Stimulated activated CD4-positive, alpha-beta T cell treated with anti-CD3 and anti-CD28 coated beads, Interleukin-12 subunit alpha, Interleukin-12 subunit beta, amount 100 ng/mL, for 48 hours (primary cell): ENCODE results near the gene RAB8A.

Experiments used
- DNase-seq, 3 donors: peaks; one replicate each; pipeline ENCODE4 v3.0.0-alpha.2; 2020; ENCODE audit warnings: low read depth in 2 of 3, low spot score in 1 of 3

The RAB8A gene

DNA sequence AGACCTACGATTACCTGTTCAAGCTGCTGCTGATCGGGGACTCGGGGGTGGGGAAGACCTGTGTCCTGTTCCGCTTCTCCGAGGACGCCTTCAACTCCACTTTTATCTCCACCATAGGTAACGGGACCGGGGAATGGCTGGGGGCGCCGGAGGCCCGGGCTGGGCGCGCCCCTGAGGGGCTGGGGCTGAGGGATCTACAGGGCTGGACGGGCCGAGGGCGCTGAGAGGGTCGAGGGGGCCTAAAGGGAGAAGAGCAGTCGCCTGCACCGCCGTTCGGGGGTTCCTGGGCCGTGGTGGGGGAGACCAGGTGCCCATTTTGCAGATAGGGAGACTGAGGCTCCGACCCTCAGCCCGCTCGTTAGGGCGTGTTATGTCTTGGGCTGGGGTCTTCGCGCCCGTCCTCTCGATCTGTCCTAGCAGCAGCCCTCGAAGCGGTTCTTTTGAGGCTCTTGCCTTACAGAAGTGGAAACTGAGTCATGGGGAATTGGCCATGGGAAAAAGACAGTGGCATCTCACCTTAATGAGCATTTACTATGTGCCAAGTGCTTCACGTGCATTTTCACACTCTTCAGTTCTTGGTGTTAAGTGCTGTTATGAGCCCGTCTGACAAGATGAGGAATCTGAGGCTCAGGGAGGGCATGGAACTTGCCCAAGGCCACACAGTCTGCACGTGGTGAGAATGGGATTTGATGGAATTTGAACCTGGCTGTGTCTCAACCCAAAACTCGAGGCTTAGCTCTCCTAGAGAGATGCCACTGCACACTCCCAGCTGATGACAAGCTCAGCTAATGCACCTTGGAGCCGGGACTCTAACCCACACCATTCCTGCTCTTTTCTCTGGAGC lies 442 bp downstream of the RAB8A start:
- no peak for DNase-seq

DNA sequence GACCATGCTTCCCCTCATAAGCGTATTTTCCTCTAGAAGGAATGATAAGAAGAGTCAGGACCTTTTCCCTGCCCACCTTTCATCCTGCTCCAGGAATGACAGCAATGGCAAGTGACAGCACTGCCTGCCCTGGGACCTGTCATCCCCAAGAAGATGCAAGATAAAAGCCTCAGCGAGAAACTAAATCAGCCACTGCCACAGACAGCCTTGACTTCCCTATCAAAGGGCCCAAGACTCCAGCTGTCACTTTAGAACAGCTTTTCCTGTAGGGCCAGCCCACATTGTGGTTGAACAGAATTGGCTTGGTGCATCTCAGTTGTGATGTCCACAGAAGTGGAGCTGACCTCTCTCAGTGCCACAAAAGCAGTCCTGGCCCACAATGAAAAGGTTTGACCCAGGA lies 1.1 kb downstream of the RAB8A start:
- DNase-seq, result no peak

DNA sequence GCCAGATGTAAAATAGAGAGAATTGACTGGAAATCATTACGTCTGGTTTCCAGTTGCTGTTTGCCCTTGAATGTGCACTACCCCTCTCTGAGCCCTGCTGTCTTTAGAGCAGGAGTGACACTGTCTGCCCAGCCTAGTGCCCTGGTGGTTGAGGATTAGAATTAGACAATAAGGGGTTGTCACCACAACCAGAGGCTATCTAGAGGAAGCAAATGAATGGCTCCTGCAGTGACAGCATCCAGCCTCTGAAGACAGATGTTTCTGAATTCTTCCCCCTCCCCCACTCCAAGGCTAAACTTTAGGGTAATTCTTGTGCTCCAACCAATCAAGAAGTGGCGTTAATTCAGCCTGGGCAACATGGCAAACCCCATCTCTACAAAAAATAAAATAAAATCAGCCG lies 2.0 kb downstream of the RAB8A start:
- no peak for DNase-seq

DNA sequence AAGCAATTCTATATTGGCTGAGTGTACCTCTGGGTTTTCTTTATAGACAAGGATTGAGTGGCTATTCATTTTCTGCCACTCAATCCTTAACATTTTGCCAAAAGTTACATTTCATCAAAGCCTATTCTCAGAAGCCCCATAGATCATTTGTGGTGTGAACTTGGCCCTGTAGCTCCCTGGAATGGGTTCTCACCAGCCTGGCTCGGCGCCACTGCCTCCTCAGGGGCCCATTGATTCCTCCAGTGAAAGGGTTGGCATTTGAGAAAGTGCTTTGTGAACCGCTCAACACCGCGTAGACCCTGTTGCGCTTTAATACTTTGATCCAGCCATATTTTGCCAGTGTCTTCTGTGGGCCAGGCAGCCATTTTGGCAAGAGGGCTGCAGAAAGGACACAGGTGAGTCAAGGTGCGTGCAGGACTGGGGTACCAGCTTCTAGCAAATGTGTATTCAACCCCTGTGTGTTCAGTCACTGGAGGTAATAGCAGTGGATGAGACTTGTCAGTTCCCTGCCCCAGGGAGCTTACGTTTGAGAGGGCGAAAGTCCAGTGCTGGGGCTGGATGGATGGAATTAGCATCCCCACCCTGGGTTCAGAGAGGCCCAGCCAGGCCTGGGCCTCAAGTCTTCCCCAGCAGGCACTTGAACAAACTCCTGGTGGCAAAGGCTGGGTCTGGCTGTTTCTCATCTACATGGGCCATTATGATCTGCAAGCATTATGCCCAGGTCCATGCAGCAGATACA lies 3.8 kb downstream of the RAB8A start:
- no peak for DNase-seq

DNA sequence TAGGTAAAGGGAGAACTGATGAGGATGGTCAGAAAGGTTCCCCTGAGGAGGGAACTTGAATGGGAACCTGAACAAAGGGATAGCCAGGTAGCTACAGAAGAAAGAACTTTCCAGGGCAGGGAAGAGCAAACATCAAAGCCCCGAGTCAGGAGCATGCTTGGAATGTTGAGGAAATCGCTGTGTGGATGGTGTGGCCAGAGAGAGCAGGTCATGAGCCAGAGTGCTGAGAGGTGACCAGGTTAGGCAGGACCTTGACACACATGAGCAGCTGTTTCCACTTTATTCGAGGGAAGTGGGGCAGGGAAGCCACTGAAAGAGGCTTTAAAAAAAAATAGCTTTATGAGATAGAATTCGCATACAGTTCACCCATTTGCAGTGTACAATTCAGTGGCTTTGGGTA lies 4.4 kb downstream of the RAB8A start:
- DNase-seq, result no peak

DNA sequence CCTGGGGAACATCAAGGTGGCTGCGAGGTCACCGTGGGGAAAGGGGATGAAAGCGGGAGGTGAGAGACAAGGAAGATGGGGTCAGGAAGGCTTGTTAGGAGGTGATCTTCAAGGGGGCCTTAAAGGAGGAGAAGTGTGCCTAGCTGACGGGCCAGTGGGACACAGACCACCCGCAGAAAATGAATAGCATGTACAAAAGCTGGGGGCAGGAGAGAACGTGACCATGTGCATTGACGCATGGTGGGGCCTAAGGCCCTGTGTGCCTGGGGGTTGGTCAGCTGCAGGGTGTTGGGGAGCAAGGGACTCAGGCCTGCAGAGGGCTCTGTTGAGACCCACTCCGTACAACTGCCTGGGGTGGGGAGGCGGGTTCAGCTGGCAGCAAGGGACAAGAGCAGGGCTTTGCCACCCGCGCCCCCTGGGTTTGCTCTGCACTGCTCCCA lies 5.9 kb downstream of the RAB8A start:
- no peak for DNase-seq

DNA sequence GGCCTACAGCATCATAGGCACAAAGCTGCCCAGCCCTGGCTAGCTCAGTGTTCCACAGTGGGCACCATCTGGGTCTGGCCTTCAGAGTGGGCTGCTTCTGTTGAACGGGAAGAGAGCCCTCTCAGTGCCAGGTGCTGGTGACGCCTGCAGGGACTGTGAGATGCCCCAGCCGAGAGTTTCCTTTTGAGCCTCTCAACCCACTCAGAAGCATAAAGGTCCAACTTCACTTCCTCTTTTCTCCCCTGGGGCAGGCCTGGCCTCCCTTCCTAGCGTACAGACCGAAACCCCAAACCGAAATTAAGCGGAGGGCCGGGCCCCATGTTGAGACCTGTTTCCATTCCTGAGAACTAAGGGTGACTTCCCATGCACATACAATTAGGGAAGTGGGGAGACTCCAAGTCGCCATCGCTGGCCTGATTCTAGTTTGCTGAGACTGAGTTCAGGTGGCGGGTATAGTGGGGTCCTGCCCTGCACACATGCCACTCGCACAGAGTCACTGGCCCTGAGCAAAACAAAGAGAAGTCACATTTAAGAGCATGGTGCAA lies 6.9 kb downstream of the RAB8A start:
- peak; percentile 43 to 61 (median 53) for DNase-seq

DNA sequence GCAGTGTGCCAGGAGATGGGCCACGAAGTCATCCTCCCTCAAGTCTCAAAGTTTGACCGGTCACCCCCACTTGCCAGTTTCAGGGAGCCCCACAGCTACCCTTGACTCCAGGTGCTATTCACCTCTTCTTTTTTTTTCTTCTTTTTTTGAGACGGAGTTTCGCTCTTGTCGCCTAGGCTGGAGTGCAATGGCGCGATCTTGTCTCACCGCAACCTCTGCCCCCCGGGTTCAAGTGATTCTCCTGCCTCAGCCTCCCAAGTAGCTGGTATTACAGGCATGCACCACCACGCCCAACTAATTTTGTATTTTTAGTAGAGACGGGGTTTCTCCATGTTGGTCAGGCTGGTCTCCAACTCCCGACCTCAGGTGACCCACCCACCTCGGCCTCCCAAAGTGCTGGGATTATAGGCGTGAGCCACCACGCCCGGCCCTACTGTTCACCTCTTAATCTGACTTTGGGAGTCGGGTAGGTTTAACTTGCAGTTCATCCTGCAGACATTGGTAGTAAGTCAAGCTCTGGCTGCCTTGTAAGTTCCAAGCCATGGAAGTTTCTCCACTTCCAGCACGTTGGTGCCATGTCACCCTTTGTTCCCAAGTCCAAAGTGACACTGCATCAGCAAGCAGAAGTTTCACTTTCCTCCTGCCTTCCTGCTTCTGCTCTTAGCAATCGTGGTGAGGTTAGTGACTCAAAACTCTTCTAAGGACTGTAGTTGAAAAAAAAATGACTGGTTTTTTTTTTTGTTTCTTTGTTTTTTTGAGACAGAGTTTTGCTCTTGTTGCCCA lies 7.6 kb downstream of the RAB8A start:
- DNase-seq, result peak; percentile 23 to 33 (median 27)

DNA sequence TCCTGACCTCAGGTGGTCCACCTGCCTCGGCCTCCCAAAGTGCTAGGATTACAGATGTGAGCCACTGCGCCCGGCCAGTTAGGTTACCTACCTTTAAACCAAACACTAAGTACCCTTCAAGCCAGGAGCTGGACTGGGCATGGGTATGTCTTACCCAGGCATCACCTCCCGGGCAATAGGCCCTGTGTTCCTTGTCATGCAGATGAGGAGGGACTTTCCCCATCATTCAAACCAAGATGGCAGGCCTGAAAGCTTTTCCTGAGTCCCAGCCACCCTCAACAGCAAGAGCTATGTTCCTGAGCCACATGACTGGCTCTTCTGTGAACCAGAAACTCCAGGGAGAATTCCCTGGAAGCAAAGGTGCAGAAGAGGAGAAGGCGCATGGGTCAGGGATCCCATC lies 9.5 kb downstream of the RAB8A start:
- no peak for DNase-seq

DNA sequence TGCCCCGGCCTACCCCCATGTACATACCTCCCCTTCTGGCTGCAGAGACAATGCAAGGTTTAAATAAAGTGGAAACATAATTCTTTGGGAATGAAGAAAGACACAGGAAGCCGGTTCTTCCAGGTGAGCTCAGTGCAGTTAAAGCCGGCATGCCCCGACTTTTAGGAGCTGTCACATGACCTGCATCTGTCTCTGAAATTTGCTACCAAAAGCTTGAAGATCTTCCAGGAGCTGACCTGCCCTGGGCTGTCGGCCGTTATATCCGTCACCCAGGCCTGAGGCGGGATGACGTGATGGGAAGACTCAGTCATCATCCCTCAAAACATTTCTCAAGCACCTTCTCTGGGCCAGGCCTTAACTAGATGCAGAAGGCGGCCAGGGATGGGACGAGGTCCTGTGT lies 10.3 kb downstream of the RAB8A start:
- no peak for DNase-seq

DNA sequence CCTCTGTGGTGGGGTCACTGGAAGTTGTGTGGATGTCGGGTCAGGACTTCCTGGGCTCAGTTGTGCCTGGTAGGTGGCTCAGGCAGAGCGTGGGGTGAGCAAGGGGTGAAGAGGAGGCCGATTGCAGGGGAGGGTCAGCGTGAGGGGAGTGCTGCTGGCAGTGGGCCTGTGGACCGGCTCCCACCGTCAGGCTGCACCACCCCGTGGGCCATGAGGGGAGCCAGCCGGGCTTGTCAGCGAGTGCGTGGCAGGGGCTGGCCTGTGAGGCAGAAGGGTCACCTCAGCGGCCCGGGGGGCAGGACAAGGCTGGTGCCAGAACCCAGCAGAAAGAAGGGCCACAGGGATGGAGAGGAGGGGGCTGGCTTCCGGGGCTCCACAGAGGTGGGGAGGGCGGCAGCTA lies 13.3 kb downstream of the RAB8A start:
- DNase-seq, result no peak

DNA sequence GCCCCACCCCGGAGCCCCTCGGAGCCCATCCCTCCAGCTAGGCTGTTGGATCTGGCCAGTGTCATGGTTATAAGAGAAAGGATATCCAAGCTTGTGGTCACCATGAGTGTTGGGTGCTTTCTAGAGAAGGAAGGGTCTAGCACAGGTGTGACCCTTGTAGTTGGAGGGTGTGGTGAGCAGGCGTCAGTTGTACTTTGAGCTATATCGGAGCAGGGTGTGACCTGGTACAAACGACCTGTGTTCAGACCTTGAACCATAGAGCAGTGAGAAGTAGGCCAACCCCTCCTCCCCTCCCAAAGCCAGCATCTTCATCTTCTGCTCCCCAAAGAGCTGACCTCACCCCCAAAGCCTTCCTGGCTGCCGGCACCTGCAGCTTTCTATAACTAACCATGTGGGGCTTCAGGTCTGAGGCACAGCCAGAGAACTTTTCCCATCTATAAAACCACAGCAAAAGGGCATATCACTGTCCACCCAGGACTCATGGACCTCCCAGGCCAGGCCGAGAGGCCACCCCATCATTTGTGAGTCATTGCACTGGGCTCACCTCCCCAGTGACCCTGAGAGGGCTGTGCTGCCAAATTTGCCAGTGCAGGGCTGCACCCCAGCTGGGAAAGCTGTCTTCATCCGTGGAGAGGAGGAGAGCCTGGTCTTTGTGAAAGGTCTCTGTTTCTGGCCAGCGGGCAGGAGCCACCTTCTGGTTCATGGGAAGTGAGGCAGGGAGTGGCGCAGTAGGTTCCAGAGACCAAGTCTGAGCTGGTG lies 14.2 kb downstream of the RAB8A start:
- DNase-seq, result no peak

DNA sequence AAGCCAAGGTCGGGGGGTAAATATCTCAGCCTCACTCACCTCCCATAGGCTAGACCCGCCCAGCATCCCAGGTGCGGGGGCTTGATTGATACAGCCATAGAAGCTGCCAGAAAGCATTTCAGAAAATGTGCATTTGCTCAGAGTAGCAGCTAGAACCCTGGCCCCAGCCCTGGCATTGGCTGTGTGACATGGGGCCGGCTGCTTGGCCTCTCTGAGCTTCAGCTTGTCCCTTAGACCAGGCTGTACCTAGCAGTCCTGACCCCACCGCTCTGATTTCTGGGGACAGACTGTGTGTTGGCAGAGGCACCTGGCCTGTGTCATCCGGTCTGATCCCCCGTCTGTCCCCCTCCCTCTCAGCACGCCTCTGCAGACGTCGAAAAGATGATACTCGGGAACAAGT lies 15.4 kb downstream of the RAB8A start:
- DNase-seq, result no peak

DNA sequence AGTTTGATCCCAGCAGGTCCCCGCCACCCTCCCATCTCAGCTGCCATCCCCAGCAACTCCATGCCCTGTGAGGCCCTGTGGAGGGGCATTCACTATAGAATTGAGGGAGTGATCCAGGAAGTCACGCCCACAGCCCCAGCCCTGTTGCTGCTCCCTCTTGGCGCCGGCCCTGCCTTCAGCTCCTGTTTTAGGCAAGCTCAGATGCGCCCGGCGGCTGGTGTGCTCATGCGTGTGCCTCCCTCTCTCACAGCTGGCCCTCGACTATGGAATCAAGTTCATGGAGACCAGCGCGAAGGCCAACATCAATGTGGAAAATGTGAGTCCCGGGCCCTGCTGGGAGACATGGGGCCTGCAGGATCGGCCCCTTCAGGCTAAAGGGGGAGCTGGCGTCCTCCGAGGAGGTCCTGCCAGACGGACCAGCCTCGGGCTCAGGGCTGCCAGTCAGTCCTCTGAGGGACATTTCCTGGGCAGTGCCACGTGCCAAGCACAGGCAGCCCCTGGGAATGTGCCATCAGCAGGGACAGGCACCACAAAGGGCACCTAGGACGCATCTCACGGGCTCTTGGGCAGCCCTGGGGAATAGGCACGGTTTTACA lies 16.2 kb downstream of the RAB8A start:
- no peak for DNase-seq

DNA sequence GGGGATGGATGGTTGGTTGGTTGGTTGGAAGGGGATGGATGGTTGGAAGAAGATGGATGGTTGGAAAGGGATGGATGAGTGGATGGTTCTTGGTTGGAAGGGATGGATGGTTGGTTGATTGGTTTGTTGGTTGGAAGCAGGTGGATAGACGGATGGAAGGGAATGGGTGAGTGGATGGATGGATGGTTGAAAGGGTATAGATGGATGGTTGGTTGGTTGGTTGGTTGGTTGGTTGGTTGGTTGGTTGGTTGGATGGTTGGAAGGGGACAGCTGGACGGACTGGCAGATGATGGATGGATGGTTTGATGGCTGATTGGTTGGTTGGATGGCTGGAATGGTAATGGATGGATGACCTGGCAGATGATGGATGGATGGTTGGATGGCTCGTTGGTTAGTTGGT lies 20.0 kb downstream of the RAB8A start:
- no peak for DNase-seq

DNA sequence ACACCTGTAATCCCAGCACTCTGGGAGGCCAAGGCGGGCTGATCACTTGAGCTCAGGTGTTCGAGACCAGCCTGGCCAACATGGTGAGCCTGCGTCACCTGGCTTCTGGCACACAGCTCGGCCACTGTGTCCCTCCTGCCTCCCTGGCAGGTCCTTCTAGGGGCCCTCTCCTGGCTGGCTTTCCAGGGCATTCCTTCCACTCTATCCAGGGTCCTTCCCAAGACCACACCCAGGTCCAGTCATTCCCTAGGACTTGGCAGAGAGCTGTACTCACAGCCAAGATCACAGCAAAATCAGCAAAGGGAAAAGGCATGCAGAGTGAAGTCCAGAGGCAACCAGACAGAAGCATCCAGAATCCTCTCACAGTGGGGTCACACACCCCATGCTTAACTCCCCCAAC lies 22.1 kb downstream of the RAB8A start:
- no peak for DNase-seq

DNA sequence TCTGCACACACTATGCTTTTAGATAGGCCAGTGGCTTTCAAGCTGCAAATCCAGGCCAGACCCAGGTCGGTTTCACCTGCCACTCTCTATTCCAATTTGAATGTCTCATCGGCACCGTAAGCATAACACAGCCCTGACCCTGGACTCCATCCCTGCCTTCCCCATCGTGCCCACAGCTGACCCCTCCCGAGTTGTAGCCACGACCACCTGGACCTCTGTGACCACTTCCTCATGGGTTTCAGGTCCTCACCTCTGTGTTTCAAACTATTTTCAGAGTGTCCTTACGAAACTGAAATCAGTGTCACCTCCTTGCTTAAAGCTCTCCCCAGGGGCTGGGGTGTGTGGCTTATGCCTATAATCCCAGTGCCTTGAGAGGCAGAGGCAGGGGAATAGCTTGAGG lies 22.8 kb downstream of the RAB8A start:
- DNase-seq, result no peak

DNA sequence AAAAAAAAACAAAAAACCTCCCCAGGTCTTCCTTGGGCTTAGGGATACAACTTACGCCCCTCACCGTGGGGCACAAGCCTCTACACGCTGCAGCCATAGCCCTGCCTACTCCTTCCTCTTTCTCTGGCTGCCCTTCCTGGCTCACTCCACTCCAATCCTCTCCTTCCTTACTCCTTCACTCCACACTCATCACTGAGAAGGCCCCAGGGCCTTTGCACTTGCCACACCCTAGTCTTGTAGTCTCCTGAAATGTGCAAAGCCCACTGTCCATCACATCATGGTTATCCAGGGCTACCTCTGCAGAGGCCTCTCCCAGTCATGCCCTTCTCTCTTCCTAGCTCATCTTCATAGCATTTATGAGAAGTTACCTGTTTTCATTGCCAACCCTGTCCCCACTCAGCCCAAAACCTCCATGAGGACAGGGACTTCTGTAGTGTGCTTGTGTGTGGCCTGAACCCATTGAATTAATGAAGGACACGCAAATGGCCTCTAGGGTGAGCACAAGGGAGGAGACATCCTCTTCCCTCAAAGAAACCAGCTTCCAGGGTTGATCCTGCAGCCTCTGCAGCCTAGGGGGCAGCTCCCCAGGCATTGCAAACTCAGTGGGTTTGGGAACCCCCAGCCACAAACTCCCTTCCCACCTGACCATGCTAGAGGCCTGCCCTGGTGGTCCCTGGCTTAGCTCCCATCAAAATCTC lies 23.9 kb downstream of the RAB8A start:
- DNase-seq, result no peak

DNA sequence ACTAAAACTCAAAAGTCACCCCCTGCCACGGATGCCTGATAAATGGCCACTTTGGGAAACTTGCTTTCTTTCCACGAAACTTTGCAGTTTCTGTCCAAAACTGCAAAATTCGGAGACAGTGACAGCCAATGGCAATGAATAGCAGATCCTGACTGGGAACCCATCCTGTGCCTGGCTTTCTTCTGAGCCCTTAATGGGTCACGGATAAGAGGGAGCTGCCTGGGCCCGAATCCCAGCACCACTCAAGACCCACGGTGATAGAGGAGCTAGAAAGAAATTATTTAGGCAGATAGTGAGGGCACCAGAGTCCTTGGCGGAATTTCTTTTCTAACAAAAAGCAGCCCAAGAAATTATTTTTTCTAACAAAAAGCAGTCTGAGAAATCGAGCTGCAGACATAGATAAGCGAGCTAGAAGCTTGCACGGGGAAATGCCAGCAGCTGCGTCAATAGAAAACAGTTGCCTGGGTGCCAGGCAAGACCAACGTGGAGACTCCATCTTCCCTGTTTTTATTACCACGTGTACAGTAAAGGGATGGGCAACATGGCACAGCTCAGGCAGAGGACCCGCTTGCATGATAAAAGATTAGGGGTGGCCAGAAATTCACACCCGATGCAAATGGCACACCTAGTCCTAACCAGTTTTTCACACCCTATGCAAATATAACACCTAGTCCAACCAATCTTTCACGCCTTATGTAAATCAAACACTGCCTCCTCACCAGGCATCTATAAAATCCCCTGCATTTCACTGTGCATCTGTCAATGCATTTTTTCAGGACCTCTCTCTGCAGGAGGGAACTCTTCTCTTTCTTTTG lies 24.7 kb downstream of the RAB8A start:
- no peak for DNase-seq
